ENCODE results near the gene ARRDC1.

DNA sequence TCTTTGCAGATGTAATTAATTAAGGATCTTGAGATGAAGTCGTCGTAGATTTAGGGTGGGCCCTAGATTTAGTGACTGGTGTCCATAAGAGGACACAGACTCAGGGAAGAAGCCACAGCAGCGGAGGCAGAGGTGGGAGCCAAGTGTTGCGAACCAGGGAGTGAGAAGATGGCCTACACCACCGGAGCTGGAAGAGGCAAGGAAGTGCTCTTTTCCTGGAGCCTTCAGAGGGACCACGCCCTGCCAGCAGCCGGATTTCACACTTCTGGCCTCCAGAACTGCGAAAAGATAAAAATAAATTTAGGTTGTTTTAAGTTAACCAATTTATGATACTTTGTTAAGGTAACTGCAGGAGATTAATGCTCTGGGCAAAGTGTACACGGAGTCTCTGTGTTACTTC lies 44.1 kb downstream of the ARRDC1 start:
- TF ChIP-seq, protein P1, sequence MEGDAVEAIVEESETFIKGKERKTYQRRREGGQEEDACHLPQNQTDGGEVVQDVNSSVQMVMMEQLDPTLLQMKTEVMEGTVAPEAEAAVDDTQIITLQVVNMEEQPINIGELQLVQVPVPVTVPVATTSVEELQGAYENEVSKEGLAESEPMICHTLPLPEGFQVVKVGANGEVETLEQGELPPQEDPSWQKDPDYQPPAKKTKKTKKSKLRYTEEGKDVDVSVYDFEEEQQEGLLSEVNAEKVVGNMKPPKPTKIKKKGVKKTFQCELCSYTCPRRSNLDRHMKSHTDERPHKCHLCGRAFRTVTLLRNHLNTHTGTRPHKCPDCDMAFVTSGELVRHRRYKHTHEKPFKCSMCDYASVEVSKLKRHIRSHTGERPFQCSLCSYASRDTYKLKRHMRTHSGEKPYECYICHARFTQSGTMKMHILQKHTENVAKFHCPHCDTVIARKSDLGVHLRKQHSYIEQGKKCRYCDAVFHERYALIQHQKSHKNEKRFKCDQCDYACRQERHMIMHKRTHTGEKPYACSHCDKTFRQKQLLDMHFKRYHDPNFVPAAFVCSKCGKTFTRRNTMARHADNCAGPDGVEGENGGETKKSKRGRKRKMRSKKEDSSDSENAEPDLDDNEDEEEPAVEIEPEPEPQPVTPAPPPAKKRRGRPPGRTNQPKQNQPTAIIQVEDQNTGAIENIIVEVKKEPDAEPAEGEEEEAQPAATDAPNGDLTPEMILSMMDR (IDR thresholded peaks at IDR 0.05), result no peak
- TF ChIP-seq EP300 (IDR thresholded peaks at IDR 0.05), result no peak
- no peak for TF ChIP-seq POLR2A (IDR thresholded peaks at IDR 0.05)
